Heart left ventricle (tissue), 13 donors: ENCODE results near the gene YPEL5.

ENCODE experiments used
- CTCF ChIP-seq, 12 donors: fragments of 200-600 bp; sonication (generic) in 4 of 12; IDR thresholded peaks; one replicate each; pipeline versions ENCODE4 v1.5.0 to v1.8.0; 2018 to 2022; ENCODE audit warnings: antibody characterized with exemption in 12 of 12, mild to moderate bottlenecking in 5 of 12
- POLR2A ChIP-seq, 2 donors: fragments of 450-650 bp; IDR thresholded peaks; one replicate each; pipeline ENCODE4 v1.6.1; 2017; ENCODE audit warnings: antibody characterized with exemption in 2 of 2, mild to moderate bottlenecking in 2 of 2, moderate library complexity in 2 of 2
- donor health status: ischemic (EF 13 %, LVEDD 7.1; RV severe dilation, severe dysfunction).
- donor health status: DM: no; HTN: yes; CAD: no.
- donor health status: DM: no; HTN: no; CAD: no.
- donor health status: ischemic (EF 25% LVEDD 6.9; RV normal size, moderate dysfunction).
- donor health status: ischemic (EF 25% LVEDD 5.7; RV mildly dilated, moderate dysfunction).
- donor health status: ischemic (EF 35%, LVEDD 5.7; RV mildly dilated, moderate dysfunction).
- donor health status: nonischemic (EF 11% LVEDD 7.7; RV severe dilation, severe dysfunction).
- donor health status: DM: yes; HTN: yes; CAD: no.
- donor health status: PGD.
- donor health status: ischemic (EF 29% LVEDD 5.4; RV normal size, mild dysfunction).
- donor health status: nonischemic (EF 23%, LVEDD 6.1; RV moderate dilation, normal function).

GRCh38 chr2:30105556-30105955, 41.3 kb upstream of the YPEL5 start:
- TF ChIP-seq POLR2A (IDR thresholded peaks at IDR 0.05): no peak
- no peak for TF ChIP-seq CTCF (IDR thresholded peaks at IDR 0.05)
